Activated CD8-positive, alpha-beta memory T cell treated with anti-CD3 and anti-CD28 coated beads, Interleukin-2, amount 50 U/mL, for 24 hours (primary cell): ENCODE data around the gene RAB8A.
"Not testable (repeated sequence)": the region's sequence is repeated elsewhere in the genome, so short reads cannot be mapped to it uniquely, and the experiment has no call there.

Experiments used
- DNase-seq: peaks from one replicate; pipeline ENCODE4 v3.0.0-alpha.2; 2020; ENCODE audit errors: extremely low read depth

The RAB8A gene

DNA sequence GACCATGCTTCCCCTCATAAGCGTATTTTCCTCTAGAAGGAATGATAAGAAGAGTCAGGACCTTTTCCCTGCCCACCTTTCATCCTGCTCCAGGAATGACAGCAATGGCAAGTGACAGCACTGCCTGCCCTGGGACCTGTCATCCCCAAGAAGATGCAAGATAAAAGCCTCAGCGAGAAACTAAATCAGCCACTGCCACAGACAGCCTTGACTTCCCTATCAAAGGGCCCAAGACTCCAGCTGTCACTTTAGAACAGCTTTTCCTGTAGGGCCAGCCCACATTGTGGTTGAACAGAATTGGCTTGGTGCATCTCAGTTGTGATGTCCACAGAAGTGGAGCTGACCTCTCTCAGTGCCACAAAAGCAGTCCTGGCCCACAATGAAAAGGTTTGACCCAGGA lies 1.1 kb downstream of the RAB8A start:
- DNase-seq = no peak

DNA sequence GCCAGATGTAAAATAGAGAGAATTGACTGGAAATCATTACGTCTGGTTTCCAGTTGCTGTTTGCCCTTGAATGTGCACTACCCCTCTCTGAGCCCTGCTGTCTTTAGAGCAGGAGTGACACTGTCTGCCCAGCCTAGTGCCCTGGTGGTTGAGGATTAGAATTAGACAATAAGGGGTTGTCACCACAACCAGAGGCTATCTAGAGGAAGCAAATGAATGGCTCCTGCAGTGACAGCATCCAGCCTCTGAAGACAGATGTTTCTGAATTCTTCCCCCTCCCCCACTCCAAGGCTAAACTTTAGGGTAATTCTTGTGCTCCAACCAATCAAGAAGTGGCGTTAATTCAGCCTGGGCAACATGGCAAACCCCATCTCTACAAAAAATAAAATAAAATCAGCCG lies 2.0 kb downstream of the RAB8A start:
- no peak for DNase-seq

- DNase-seq = no peak
These were observed 3.8 kb downstream of the RAB8A start for GRCh38 chr19:16115301-16116039.

- DNase-seq = no peak
These were observed 4.4 kb downstream of the RAB8A start for GRCh38 chr19:16116067-16116466.

- no peak for DNase-seq
These were observed 5.9 kb downstream of the RAB8A start for GRCh38 chr19:16117594-16118033.

DNA sequence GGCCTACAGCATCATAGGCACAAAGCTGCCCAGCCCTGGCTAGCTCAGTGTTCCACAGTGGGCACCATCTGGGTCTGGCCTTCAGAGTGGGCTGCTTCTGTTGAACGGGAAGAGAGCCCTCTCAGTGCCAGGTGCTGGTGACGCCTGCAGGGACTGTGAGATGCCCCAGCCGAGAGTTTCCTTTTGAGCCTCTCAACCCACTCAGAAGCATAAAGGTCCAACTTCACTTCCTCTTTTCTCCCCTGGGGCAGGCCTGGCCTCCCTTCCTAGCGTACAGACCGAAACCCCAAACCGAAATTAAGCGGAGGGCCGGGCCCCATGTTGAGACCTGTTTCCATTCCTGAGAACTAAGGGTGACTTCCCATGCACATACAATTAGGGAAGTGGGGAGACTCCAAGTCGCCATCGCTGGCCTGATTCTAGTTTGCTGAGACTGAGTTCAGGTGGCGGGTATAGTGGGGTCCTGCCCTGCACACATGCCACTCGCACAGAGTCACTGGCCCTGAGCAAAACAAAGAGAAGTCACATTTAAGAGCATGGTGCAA lies 6.9 kb downstream of the RAB8A start:
- peak; percentile 19 for DNase-seq

- DNase-seq = not testable (repeated sequence)
These were observed 7.6 kb downstream of the RAB8A start for GRCh38 chr19:16119075-16119857.

- no peak for DNase-seq
These were observed 9.5 kb downstream of the RAB8A start for GRCh38 chr19:16121141-16121540.

DNA sequence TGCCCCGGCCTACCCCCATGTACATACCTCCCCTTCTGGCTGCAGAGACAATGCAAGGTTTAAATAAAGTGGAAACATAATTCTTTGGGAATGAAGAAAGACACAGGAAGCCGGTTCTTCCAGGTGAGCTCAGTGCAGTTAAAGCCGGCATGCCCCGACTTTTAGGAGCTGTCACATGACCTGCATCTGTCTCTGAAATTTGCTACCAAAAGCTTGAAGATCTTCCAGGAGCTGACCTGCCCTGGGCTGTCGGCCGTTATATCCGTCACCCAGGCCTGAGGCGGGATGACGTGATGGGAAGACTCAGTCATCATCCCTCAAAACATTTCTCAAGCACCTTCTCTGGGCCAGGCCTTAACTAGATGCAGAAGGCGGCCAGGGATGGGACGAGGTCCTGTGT lies 10.3 kb downstream of the RAB8A start:
- no peak for DNase-seq

DNA sequence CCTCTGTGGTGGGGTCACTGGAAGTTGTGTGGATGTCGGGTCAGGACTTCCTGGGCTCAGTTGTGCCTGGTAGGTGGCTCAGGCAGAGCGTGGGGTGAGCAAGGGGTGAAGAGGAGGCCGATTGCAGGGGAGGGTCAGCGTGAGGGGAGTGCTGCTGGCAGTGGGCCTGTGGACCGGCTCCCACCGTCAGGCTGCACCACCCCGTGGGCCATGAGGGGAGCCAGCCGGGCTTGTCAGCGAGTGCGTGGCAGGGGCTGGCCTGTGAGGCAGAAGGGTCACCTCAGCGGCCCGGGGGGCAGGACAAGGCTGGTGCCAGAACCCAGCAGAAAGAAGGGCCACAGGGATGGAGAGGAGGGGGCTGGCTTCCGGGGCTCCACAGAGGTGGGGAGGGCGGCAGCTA lies 13.3 kb downstream of the RAB8A start:
- DNase-seq = no peak

GRCh38 chr19:16125737-16126495 lies 14.2 kb downstream of the RAB8A start:
- DNase-seq = no peak

GRCh38 chr19:16127080-16127479 lies 15.4 kb downstream of the RAB8A start:
- no peak for DNase-seq

DNA sequence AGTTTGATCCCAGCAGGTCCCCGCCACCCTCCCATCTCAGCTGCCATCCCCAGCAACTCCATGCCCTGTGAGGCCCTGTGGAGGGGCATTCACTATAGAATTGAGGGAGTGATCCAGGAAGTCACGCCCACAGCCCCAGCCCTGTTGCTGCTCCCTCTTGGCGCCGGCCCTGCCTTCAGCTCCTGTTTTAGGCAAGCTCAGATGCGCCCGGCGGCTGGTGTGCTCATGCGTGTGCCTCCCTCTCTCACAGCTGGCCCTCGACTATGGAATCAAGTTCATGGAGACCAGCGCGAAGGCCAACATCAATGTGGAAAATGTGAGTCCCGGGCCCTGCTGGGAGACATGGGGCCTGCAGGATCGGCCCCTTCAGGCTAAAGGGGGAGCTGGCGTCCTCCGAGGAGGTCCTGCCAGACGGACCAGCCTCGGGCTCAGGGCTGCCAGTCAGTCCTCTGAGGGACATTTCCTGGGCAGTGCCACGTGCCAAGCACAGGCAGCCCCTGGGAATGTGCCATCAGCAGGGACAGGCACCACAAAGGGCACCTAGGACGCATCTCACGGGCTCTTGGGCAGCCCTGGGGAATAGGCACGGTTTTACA lies 16.2 kb downstream of the RAB8A start:
- DNase-seq = no peak

DNA sequence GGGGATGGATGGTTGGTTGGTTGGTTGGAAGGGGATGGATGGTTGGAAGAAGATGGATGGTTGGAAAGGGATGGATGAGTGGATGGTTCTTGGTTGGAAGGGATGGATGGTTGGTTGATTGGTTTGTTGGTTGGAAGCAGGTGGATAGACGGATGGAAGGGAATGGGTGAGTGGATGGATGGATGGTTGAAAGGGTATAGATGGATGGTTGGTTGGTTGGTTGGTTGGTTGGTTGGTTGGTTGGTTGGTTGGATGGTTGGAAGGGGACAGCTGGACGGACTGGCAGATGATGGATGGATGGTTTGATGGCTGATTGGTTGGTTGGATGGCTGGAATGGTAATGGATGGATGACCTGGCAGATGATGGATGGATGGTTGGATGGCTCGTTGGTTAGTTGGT lies 20.0 kb downstream of the RAB8A start:
- DNase-seq = no peak

DNA sequence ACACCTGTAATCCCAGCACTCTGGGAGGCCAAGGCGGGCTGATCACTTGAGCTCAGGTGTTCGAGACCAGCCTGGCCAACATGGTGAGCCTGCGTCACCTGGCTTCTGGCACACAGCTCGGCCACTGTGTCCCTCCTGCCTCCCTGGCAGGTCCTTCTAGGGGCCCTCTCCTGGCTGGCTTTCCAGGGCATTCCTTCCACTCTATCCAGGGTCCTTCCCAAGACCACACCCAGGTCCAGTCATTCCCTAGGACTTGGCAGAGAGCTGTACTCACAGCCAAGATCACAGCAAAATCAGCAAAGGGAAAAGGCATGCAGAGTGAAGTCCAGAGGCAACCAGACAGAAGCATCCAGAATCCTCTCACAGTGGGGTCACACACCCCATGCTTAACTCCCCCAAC lies 22.1 kb downstream of the RAB8A start:
- DNase-seq = no peak

- DNase-seq = no peak
These were observed 22.8 kb downstream of the RAB8A start for GRCh38 chr19:16134510-16134909.

DNA sequence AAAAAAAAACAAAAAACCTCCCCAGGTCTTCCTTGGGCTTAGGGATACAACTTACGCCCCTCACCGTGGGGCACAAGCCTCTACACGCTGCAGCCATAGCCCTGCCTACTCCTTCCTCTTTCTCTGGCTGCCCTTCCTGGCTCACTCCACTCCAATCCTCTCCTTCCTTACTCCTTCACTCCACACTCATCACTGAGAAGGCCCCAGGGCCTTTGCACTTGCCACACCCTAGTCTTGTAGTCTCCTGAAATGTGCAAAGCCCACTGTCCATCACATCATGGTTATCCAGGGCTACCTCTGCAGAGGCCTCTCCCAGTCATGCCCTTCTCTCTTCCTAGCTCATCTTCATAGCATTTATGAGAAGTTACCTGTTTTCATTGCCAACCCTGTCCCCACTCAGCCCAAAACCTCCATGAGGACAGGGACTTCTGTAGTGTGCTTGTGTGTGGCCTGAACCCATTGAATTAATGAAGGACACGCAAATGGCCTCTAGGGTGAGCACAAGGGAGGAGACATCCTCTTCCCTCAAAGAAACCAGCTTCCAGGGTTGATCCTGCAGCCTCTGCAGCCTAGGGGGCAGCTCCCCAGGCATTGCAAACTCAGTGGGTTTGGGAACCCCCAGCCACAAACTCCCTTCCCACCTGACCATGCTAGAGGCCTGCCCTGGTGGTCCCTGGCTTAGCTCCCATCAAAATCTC lies 23.9 kb downstream of the RAB8A start:
- DNase-seq = no peak

DNA sequence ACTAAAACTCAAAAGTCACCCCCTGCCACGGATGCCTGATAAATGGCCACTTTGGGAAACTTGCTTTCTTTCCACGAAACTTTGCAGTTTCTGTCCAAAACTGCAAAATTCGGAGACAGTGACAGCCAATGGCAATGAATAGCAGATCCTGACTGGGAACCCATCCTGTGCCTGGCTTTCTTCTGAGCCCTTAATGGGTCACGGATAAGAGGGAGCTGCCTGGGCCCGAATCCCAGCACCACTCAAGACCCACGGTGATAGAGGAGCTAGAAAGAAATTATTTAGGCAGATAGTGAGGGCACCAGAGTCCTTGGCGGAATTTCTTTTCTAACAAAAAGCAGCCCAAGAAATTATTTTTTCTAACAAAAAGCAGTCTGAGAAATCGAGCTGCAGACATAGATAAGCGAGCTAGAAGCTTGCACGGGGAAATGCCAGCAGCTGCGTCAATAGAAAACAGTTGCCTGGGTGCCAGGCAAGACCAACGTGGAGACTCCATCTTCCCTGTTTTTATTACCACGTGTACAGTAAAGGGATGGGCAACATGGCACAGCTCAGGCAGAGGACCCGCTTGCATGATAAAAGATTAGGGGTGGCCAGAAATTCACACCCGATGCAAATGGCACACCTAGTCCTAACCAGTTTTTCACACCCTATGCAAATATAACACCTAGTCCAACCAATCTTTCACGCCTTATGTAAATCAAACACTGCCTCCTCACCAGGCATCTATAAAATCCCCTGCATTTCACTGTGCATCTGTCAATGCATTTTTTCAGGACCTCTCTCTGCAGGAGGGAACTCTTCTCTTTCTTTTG lies 24.7 kb downstream of the RAB8A start:
- DNase-seq = no peak

DNA sequence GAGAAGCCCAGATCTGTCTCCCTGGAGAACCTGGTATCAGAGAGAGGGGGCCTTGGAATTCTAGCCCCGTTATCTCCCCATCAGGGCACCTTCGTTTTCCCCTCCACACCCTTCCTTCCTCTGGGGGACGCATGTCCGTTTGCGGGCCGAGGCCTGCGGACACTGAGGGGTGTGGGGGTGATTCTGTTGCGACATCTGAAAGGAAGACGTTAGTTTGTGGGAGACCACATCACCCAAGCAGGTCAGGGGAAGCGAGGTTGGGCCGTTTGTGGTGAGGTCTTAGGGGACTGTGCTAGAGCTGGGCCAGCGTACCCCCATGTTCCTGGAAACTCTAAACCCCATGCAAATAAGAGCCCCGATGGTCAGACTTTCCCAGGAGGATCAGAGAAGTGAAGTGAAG lies 28.1 kb downstream of the RAB8A start:
- DNase-seq = no peak

GRCh38 chr19:16141043-16141442 lies 29.4 kb downstream of the RAB8A start:
- no peak for DNase-seq
